GM15510 (cell line): ENCODE measurements around the gene AGPS.

ENCODE experiments used
- POLR2A ChIP-seq: IDR thresholded peaks from 3 replicates; pipeline ENCODE4 v1.6.1; 2011; ENCODE audit warnings: borderline replicate concordance; ENCODE audit not compliant: insufficient read length; ENCODE audit errors: extremely low read depth

The AGPS gene

GRCh38 chr2:177548636-177549035, 156.1 kb downstream of the AGPS start:
- TF ChIP-seq POLR2A: no peak

- no peak for TF ChIP-seq POLR2A
Measured at GRCh38 chr2:177549171-177549570, 156.6 kb downstream of the AGPS start.

GRCh38 chr2:177550264-177551200, 158.0 kb downstream of the AGPS start:
- no peak for TF ChIP-seq POLR2A

GRCh38 chr2:177551989-177552421, 159.4 kb downstream of the AGPS start:
- no peak for TF ChIP-seq POLR2A

GRCh38 chr2:177552422-177553175, 160.0 kb downstream of the AGPS start:
- no peak for TF ChIP-seq POLR2A

- TF ChIP-seq POLR2A: no peak
Measured at GRCh38 chr2:177553176-177553884, 160.8 kb downstream of the AGPS start.

- no peak for TF ChIP-seq POLR2A
Measured at GRCh38 chr2:177554365-177554764, 161.8 kb downstream of the AGPS start.

- no peak for TF ChIP-seq POLR2A
Measured at GRCh38 chr2:177556153-177556552, 163.6 kb downstream of the AGPS start.

GRCh38 chr2:177557794-177558193, 165.2 kb downstream of the AGPS start:
- TF ChIP-seq POLR2A: no peak

GRCh38 chr2:177559638-177560037, 167.1 kb downstream of the AGPS start:
- TF ChIP-seq POLR2A: no peak

GRCh38 chr2:177568390-177568789, 175.8 kb downstream of the AGPS start:
- TF ChIP-seq POLR2A: no peak

- no peak for TF ChIP-seq POLR2A
Measured at GRCh38 chr2:177568893-177569292, 176.3 kb downstream of the AGPS start.

- TF ChIP-seq POLR2A: no peak
Measured at GRCh38 chr2:177572236-177572671, 179.7 kb downstream of the AGPS start.

GRCh38 chr2:177573120-177573519, 180.5 kb downstream of the AGPS start:
- no peak for TF ChIP-seq POLR2A

GRCh38 chr2:177574356-177574755, 181.8 kb downstream of the AGPS start:
- no peak for TF ChIP-seq POLR2A
